Left lobe of liver (tissue), 2 donors: ENCODE results near the gene PRR5. TPM values are rescaled to one million over a fixed set of nuclear protein-coding genes. Genes with fewer than 3 reads are reported as not detected.
"Not testable (repeated sequence)": the region's sequence is repeated elsewhere in the genome, so short reads cannot be mapped to it uniquely, and the experiment has no call there.

Experiments
- ATAC-seq: fragments of 200-7000 bp; cut with Tn5 transposase; one replicate; pipeline ENCODE4 v1.9.1; 2020; ENCODE audit warnings: mild to moderate bottlenecking, moderate library complexity
- DNase-seq: peaks from one replicate; pipeline ENCODE4 v3.0.0-alpha.2; 2020; ENCODE audit warnings: low spot score
- total RNA-seq: library from RNA; stranded (reverse); gene quantifications from one replicate; pipeline ENCODE4 v1.2.1, GENCODE V29; 2021
- donor health status: DM: no; HTN: no; CAD: no; lungs with moderate emphysema.
- donor health status: DM: no; HTN: yes; CAD: no.

The PRR5 gene
- total RNA-seq, 1 donor from 2014 or later = 30.0 TPM

DNA sequence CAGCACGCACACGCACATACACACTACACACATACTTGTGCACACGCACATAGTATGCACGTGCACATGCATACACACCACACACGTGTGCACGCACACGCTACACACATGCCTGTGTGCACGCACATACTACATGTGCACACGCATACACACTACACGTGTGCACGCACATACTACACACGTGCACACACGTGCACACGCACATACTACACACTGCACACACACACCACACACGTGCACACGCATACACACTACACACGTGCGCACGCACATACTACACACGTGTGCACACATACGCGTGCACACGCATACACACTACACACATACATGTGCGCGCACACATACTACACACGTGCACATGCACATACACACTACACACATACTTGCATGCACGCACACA is 30.7 kb downstream of the PRR5 start:
- ATAC-seq (no peak), DNase-seq (no peak)

- no peak for ATAC-seq
- DNase-seq = no peak
Observed at GRCh38 chr22:44733426-44734106, 31.6 kb downstream of the PRR5 start.

GRCh38 chr22:44734278-44734677 is 32.3 kb downstream of the PRR5 start:
- no peak for ATAC-seq
- no peak for DNase-seq

- DNase-seq (no peak), ATAC-seq (peak; percentile 3)
Observed at GRCh38 chr22:44734801-44735517, 33.0 kb downstream of the PRR5 start.

DNA sequence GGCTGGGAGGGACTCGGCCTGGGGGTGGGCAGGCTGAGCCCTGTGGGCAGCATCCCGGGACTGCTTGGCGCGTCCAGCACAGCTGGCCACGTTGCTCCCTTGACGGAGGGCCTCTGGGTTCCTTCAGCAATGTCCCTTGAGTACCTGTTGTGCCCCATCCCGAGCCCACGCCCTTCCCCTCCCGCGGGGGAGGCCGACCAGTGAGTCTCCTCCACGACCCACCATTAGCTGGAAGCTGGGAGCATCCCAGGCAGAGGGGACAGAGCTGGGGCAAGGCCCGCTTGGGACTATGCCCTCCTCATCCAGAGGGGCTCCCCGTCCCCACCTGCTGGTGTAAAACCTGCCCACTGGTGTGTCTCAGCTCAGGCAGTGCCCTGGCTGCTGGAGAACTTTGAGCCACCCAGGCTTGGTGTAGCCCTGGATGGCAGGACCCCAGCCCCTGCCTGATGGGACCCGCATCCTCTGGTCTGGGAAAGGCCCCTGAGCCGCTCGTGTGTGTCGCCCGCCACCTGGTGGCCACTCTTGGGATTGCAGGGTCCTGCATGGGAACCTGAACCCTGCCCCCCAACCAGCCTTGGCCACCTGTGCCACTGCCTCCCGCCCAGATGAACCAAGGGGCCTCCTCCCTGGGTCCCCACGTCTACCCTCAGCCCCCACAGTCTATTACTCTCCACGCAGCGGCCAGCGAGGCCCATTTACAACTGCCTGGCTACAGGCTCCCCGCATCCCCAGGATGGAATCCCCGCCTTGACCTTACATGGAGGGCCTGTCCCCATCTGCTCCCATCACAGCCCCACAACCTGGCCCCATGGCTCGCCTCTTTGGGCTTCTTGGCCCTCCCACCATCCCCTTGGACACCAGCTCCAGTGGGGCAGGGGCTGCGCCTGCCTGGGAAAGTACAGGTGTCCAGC is 33.8 kb downstream of the PRR5 start:
- ATAC-seq (peak; percentile 74), DNase-seq (peak; percentile 83)

- no peak for DNase-seq
- ATAC-seq = no peak
Observed at GRCh38 chr22:44736581-44737405, 34.8 kb downstream of the PRR5 start.

GRCh38 chr22:44737406-44738346 is 35.7 kb downstream of the PRR5 start:
- ATAC-seq = peak; percentile 4
- no peak for DNase-seq

DNA sequence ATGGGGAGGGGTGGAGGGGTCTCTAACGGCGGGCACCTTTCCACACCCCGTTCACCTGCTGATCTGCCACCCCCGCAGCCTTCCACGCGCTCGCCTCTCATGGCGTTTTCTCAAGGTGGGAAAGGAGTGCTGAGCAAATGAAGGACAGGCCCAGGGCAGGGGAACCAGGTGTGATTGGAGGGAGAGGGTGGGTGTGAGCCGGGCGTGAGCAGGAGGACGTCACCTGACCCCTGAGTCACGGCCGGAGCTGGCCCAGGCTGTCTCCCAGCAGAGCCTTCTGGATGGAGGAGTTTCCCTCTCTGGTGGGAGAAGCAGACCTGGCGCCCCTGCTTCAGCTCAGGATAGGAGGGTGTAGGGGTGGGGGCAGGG is 36.3 kb downstream of the PRR5 start:
- DNase-seq (no peak), ATAC-seq (peak; percentile 38)

GRCh38 chr22:44739024-44739423 is 37.0 kb downstream of the PRR5 start:
- ATAC-seq (no peak), DNase-seq (no peak)

DNA sequence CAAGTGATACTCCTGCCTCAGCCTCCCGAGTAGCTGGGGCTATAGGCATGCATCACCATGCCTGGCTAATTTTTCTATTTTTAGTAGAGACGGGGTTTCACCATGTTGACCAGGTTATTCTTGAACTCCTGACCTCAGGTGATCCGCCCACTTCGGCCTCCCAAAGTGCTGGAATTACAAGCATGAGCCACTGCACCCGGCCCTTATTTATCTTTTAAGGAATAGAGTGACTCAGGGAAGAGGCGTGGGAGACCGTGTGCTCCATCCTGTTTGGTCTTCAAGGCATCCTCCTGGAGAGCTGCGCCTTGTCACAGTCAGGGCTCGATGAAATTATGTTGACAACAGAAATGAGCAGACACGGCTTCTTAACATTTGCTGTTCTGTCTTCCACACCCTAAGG is 37.7 kb downstream of the PRR5 start:
- ATAC-seq, DNase-seq: not testable (repeated sequence)

- DNase-seq = no peak
- no peak for ATAC-seq
Observed at GRCh38 chr22:44740307-44740706, 38.3 kb downstream of the PRR5 start.

DNA sequence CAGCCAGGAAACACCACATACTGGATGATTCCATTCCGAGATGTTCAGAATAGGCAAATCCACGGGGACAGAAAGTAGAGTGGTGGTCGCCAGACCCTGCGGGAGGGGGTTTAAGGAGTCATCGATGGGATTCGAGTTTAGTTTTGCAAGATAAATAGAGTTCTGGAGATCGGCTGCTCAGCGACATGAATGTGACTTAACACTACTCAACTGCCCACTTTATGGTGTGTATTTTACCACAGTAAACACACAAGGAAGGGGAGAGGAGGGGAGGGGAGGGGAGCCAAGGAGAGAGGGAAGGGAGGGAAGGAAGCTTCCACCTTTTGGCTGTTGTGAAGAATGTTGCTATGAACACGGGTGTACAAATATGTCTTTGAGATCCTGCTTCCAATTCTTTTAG is 39.9 kb downstream of the PRR5 start:
- no peak for DNase-seq
- no peak for ATAC-seq

DNA sequence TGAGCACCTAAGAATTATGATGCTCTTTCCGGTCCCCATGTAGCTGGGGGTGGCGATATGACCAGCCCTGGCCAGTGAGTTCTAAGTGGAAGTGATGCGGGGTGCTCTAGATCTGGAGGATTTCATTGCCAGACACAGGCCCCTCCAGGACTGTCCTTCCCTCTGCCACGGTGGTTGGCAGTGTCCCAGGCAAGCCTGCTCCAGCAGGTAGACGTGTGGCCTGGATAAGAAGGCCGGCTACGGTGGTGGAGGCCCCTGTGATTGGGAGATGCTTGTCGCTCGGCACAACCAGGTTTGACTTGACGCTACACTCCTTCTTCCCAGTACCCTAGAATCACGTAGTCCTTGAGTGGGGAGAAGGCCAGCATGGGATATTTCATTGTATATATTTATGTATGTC is 41.2 kb downstream of the PRR5 start:
- DNase-seq = no peak
- no peak for ATAC-seq

DNA sequence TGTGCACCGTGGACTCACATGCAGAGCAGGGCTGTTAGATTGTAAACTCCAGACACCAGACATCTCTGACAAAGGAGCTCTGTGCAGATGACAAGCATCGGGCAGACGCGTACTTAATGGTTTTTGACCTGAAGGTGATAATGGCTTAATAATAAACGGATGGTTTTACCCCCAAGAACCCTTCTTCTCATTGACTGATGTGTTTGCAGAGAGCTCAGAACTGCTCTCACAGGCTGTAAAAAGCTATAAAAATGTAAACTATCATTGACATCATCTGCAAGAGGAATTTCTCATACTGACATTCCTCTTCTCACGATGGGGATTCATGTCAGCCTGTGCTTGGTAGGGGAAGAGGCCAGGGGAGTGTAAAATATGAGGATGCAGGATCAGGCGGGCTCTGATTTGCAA is 41.8 kb downstream of the PRR5 start:
- ATAC-seq (no peak), DNase-seq (no peak)

DNA sequence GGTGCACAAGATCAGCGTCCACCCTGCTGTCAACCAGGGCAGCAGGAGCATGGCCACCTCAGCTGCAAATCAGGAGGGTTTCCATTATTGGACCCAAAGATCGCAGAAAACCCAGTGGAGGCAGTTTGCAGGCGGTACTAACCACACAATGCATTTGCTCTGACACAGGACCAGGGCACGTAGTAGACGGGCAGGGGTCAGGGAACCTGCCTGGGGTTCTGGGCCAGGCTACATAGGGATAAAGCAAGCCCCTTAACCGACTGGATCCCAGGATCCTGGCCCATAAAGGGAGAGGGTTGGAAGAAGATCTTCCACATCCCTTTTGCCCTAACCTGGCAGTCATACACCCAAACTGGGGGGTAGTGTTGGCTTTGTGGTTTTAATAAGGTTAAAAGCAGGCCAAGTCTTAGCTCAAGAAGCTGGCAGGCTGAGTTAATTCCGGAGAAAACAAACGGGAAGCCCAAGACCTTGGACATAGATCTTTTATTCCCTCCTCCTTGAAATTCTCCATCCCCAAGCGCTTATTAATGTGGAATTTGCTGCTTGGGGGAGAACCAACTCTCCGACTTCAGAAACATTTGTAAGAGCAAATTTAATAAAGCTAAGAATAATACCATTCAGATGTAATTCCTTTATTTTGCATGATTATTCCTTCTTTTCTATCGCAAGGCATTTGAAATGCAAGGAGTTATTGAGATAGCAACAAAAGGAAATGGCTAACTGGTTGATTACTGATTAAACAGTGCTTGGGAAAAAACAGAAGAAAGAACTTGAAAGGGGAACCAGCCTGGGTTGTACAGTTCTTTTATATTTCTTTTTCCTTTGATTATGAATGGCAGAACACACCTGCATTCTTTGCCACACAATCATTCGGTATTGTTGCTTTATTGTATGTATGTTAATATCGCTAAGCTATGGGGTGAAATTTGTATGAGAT is 44.1 kb downstream of the PRR5 start:
- DNase-seq = no peak
- no peak for ATAC-seq

GRCh38 chr22:44747784-44748127 is 45.8 kb downstream of the PRR5 start:
- ATAC-seq, DNase-seq: not testable (repeated sequence)

- DNase-seq (no peak), ATAC-seq (peak; percentile 83)
Observed at GRCh38 chr22:44748524-44748923, 46.5 kb downstream of the PRR5 start.

GRCh38 chr22:44750481-44750880 is 48.5 kb downstream of the PRR5 start:
- no peak for DNase-seq
- no peak for ATAC-seq
